Lower lobe of right lung (tissue), 2 donors: ENCODE results near the gene CYTH3. TPM values are rescaled to one million over a fixed set of nuclear protein-coding genes. Genes with fewer than 3 reads are reported as not detected.
"Not testable (repeated sequence)": the region's sequence is repeated elsewhere in the genome, so short reads cannot be mapped to it uniquely, and the experiment has no call there.

Experiments
- ATAC-seq, 2 donors: fragments of 200-7000 bp; cut with Tn5 transposase; one replicate each; pipeline ENCODE4 v1.9.1; 2020 to 2022; ENCODE audit warnings: mild to moderate bottlenecking in 2 of 2, moderate library complexity in 2 of 2
- DNase-seq: peaks from one replicate; pipeline ENCODE4 v3.0.0-alpha.2; 2020
- H3K27ac ChIP-seq: fragments of 200-600 bp; one replicate; pipeline ENCODE4 v1.8.0; 2022
- H3K27me3 ChIP-seq: fragments of 200-600 bp; one replicate; pipeline ENCODE4 v1.8.0; 2022; ENCODE audit warnings: low read depth
- H3K36me3 ChIP-seq: fragments of 200-600 bp; one replicate; pipeline ENCODE4 v1.8.0; 2022; ENCODE audit warnings: mild to moderate bottlenecking
- H3K4me1 ChIP-seq: fragments of 200-600 bp; one replicate; pipeline ENCODE4 v1.8.0; 2022
- H3K4me3 ChIP-seq: fragments of 200-600 bp; one replicate; pipeline ENCODE4 v1.8.0; 2022; ENCODE audit warnings: mild to moderate bottlenecking
- H3K9me3 ChIP-seq: fragments of 200-600 bp; one replicate; pipeline ENCODE4 v1.8.0; 2022
- CTCF ChIP-seq: fragments of 200-600 bp; IDR thresholded peaks from one replicate; pipeline ENCODE4 v1.8.0; 2022; ENCODE audit warnings: antibody characterized with exemption, mild to moderate bottlenecking
- intact Hi-C: fragments of 100-400 bp; cut with DNase I; formaldehyde crosslinking; loops from one replicate; pipeline ENCODE4 v1.11.0; 2022
- total RNA-seq: library from RNA; stranded (reverse); fragmentation: NEBNext Ultra II Directional; extraction: Animal tissue kit (Norgen Biotek cat#: 25700); gene quantifications from one replicate; pipeline ENCODE4 v1.2.1, GENCODE V29; 2021
- donor health status: DM: no; HTN: yes; CAD: no; lungs with severe emphysema.

The CYTH3 gene
- total RNA-seq, 1 donor from 2014 or later, result 26.1 TPM

DNA sequence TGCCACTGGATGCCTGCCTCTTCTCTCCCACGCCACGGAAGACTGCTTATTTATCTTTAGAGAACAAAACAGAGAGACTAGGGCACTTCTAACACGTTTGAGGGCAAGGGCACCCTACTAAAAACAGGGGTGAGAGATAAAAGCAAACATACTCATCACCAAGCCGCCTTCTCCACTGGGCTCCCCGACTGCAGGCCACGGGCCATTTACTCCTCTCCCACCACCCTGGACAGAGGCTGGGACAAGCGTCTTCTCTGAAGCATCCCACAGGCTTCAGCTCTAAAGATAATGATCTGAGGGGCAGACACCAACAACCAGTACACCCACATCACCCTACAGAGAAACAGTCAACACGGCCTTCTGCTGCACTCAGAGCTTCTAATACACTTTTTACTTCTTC lies 78.7 kb downstream of the CYTH3 start:
- intact Hi-C loops, result no loop called here
- ATAC-seq (no peak), DNase-seq (no peak)
- Histone ChIP-seq H3K4me3 (no peak overlapping the region), H3K4me1 (no peaks in the 10 kb centered on the region), H3K9me3 (no peaks in the 10 kb centered on the region), H3K36me3 (peaks cover 11% of the 10 kb centered on the region), H3K27me3 (no peaks in the 10 kb centered on the region), H3K27ac (no peak overlapping the region)
- no peak for TF ChIP-seq CTCF

- H3K4me3 ChIP-seq, DNase-seq, ATAC-seq, intact Hi-C loops, H3K4me1 ChIP-seq, H3K9me3 ChIP-seq, H3K27me3 ChIP-seq, H3K27ac ChIP-seq: not testable (repeated sequence)
- peaks cover 37% of the 10 kb centered on the region for H3K36me3 ChIP-seq
Observed at GRCh38 chr7:6190563-6190962, 81.9 kb downstream of the CYTH3 start.

DNA sequence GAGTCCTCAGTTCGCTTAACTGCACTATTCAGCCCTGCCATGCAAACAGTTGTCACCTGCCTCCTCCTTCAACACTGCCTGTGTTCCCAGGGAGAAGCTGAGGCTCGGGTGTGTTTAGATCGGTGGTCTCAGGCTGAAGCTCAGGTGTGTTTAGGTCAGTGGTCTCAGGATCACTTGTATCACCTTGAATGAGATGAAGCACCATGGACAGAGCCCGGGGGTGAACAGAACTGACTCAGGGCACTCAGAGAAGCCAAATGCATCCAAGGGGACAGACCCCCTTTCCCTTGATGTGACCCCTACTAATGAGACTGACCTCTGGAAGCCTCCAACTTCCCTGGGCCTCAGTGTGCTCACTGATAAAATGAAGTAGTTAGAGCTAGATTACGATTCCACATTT lies 84.0 kb downstream of the CYTH3 start:
- no peak for TF ChIP-seq CTCF
- DNase-seq (no peak), ATAC-seq (no peak)
- intact Hi-C loops, result no loop called here
- Histone ChIP-seq H3K27me3 (no peaks in the 10 kb centered on the region), H3K36me3 (peaks cover 37% of the 10 kb centered on the region), H3K27ac (no peak overlapping the region), H3K9me3 (no peaks in the 10 kb centered on the region), H3K4me3 (no peak overlapping the region), H3K4me1 (no peaks in the 10 kb centered on the region)

- Histone ChIP-seq H3K27ac (no peak overlapping the region), H3K27me3 (no peaks in the 10 kb centered on the region), H3K4me3 (no peak overlapping the region), H3K36me3 (peaks cover 43% of the 10 kb centered on the region), H3K9me3 (no peaks in the 10 kb centered on the region), H3K4me1 (no peaks in the 10 kb centered on the region)
- intact Hi-C loops, result no loop called here
- ATAC-seq, result no peak
- DNase-seq, result no peak
- no peak for TF ChIP-seq CTCF
Observed at GRCh38 chr7:6186577-6186976, 85.8 kb downstream of the CYTH3 start.

DNA sequence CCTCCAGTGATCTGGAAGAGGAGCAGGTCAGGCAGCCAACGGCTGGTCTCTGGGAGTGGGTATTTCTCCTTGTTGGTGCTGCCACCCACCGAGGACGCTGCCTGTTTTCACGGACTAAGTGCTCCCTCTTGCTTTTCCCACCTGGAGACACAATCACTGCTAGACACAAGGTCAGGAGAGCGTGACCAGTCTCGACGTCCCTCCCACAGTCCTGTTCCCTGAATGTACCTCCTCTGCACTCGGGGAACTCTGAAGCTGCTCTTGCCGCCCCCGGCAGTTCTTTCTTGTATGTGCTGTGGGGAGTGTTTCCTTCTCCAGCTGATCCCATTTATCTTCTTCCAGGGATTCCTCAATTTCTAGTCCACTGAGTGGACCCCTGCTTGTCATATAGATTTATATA lies 89.4 kb downstream of the CYTH3 start:
- no peaks in the 10 kb centered on the region for H3K27me3 ChIP-seq
- ATAC-seq, result no peak
- TF ChIP-seq CTCF, result no peak
- peaks cover 25% of the 10 kb centered on the region for H3K36me3 ChIP-seq
- intact Hi-C loops, result no loop called here
- H3K9me3 ChIP-seq, result no peaks in the 10 kb centered on the region
- no peak overlapping the region for H3K4me3 ChIP-seq
- peaks cover 8% of the 10 kb centered on the region for H3K4me1 ChIP-seq
- H3K27ac ChIP-seq, result no peak overlapping the region
- no peak for DNase-seq

GRCh38 chr7:6181136-6181535 lies 91.3 kb downstream of the CYTH3 start:
- ATAC-seq (no peak), DNase-seq (no peak)
- Histone ChIP-seq H3K36me3 (peaks cover 20% of the 10 kb centered on the region), H3K27me3 (no peaks in the 10 kb centered on the region), H3K27ac (no peak overlapping the region), H3K9me3 (no peaks in the 10 kb centered on the region), H3K4me1 (peaks cover 14% of the 10 kb centered on the region), H3K4me3 (no peak overlapping the region)
- TF ChIP-seq CTCF, result no peak
- intact Hi-C loops, result no loop called here
